ENCODE results near the gene CCL25. TPM values are rescaled to one million over a fixed set of nuclear protein-coding genes. Genes with fewer than 3 reads are reported as not detected.

The CCL25 gene
- 100 to 1,000 TPM; 156 to 831 (median 414) TPM for polyA plus RNA-seq
- long read RNA-seq, donor 1 = 0 reads
- long read RNA-seq, donor 2, transcript CCL25-201 (6 exons, 953 nt) = major isoform, 35 of 130 reads
- long read RNA-seq, donor 2, partial matches to known transcripts = 88 of 130 reads
- long read RNA-seq, donor 2, other reads (novel, unspliced or antisense) = 5 of 130 reads
- long read RNA-seq, donor 3, transcript CCL25-201 (6 exons, 953 nt) = major isoform, 98 of 466 reads
- long read RNA-seq, donor 3, transcript CCL25-203 (5 exons, 924 nt) = minor isoform, 5 of 466 reads
- long read RNA-seq, donor 3, partial matches to known transcripts = 356 of 466 reads
- long read RNA-seq, donor 3, other reads (novel, unspliced or antisense) = 5 of 466 reads
- long read RNA-seq, donor 4 = 0 reads
- long read RNA-seq, donor 5, transcript CCL25-201 (6 exons, 953 nt) = major isoform, 19 of 86 reads
- long read RNA-seq, donor 5, partial matches to known transcripts = 44 of 86 reads
- long read RNA-seq, donor 5, other reads (novel, unspliced or antisense) = 22 of 86 reads
- long read RNA-seq, donor 6, transcript CCL25-203 (5 exons, 924 nt) = minor isoform, 7 of 614 reads
- long read RNA-seq, donor 6, transcript CCL25-201 (6 exons, 953 nt) = major isoform, 232 of 614 reads
- long read RNA-seq, donor 6, partial matches to known transcripts = 352 of 614 reads
- long read RNA-seq, donor 6, other reads (novel, unspliced or antisense) = 23 of 614 reads
- long read RNA-seq, donor 7 = 0 reads
- long read RNA-seq, donor 8 = 0 reads
- long read RNA-seq, donor 9, transcript CCL25-201 (6 exons, 953 nt) = major isoform, 46 of 162 reads
- long read RNA-seq, donor 9, partial matches to known transcripts = 112 of 162 reads
- long read RNA-seq, donor 9, other reads (novel, unspliced or antisense) = 0 of 162 reads
- long read RNA-seq, donor 10, transcript CCL25-201 (6 exons, 953 nt) = major isoform, 15 of 34 reads
- long read RNA-seq, donor 10, partial matches to known transcripts = 0 of 34 reads
- long read RNA-seq, donor 10, other reads (novel, unspliced or antisense) = 18 of 34 reads

GRCh38 chr19:8052464-8052859, at the start of gene CCL25:
CCL25 (plus strand) TSS chr19:8052760; CDS start chr19:8053050, 290 bp downstream.
- Histone ChIP-seq H3K4me1 (ENCODE audit: control insufficient read depth in 3 of 3, insufficient read depth in 2 of 3, low read depth in 1 of 3, low read length in 2 of 3) (peaks cover 0 to 15% (median 0%) of the 10 kb centered on the region in 3 donors), H3K27ac (ENCODE audit: low read depth in 1 of 3, low read length in 2 of 3) (peak within 1 kb of the TSS; percentile 88 to 97 (median 96)), H3K27me3 (ENCODE audit: control insufficient read depth in 3 of 3, insufficient read depth in 3 of 3, low read length in 3 of 3) (no peaks in the 10 kb centered on the region), H3K4me3 (ENCODE audit: low read depth in 1 of 3, low read length in 3 of 3) (peak within 1 kb of the TSS in 2 of 3 donors; percentile 49 to 70), H3K9me3 (ENCODE audit: control insufficient read depth in 2 of 2, insufficient read depth in 1 of 2, low read depth in 1 of 2, low read length in 1 of 2) (no peaks in the 10 kb centered on the region), H3K36me3 (ENCODE audit: control insufficient read depth in 3 of 3, insufficient read depth in 2 of 3, low read depth in 1 of 3, low read length in 3 of 3) (peaks cover 0 to 30% (median 0%) of the 10 kb centered on the region in 3 donors)
- no peak for FAIRE-seq
- 14 to 41% (median 24%) methylated on average over 6 to 7 of the region's 7 CpGs for WGBS, 3 donors
- DNase-seq = peak in 1 of 2 donors; percentile 65

- Histone ChIP-seq H3K4me3 (ENCODE audit: low read depth in 1 of 3, low read length in 3 of 3) (peak overlapping the region in 2 of 3 donors; percentile 49 to 98), H3K36me3 (ENCODE audit: control insufficient read depth in 3 of 3, insufficient read depth in 2 of 3, low read depth in 1 of 3, low read length in 3 of 3) (peaks cover 0 to 38% (median 0%) of the 10 kb centered on the region in 3 donors), H3K27ac (ENCODE audit: low read depth in 1 of 3, low read length in 2 of 3) (no peak overlapping the region), H3K9me3 (ENCODE audit: control insufficient read depth in 2 of 2, insufficient read depth in 1 of 2, low read depth in 1 of 2, low read length in 1 of 2) (no peaks in the 10 kb centered on the region), H3K4me1 (ENCODE audit: control insufficient read depth in 3 of 3, insufficient read depth in 2 of 3, low read depth in 1 of 3, low read length in 2 of 3) (peaks cover 4 to 13% (median 8%) of the 10 kb centered on the region in 3 donors), H3K27me3 (ENCODE audit: control insufficient read depth in 3 of 3, insufficient read depth in 3 of 3, low read length in 3 of 3) (no peaks in the 10 kb centered on the region)
- WGBS, 3 donors = 41 to 52% (median 46%) methylated on average over 6 of the region's 6 CpGs
- no peak for DNase-seq
- no peak for FAIRE-seq
Measured at GRCh38 chr19:8004001-8004400, 48.6 kb upstream of the CCL25 start.

- H3K36me3 ChIP-seq (ENCODE audit: control insufficient read depth in 3 of 3, insufficient read depth in 2 of 3, low read depth in 1 of 3, low read length in 3 of 3) = peaks cover 0 to 33% (median 2%) of the 10 kb centered on the region in 3 donors
- no peaks in the 10 kb centered on the region for H3K9me3 ChIP-seq (ENCODE audit: control insufficient read depth in 2 of 2, insufficient read depth in 1 of 2, low read depth in 1 of 2, low read length in 1 of 2)
- H3K27me3 ChIP-seq (ENCODE audit: control insufficient read depth in 3 of 3, insufficient read depth in 3 of 3, low read length in 3 of 3) = no peaks in the 10 kb centered on the region
- DNase-seq (peak in 1 of 2 donors; percentile 54), FAIRE-seq (no peak)
- peaks cover 4 to 13% (median 8%) of the 10 kb centered on the region in 3 donors for H3K4me1 ChIP-seq (ENCODE audit: control insufficient read depth in 3 of 3, insufficient read depth in 2 of 3, low read depth in 1 of 3, low read length in 2 of 3)
- H3K27ac ChIP-seq (ENCODE audit: low read depth in 1 of 3, low read length in 2 of 3) = peak overlapping the region; percentile 6 to 51 (median 41)
- WGBS, 3 donors = 0 to 1% (median 0%) methylated on average over 19 to 74 of the region's 74 CpGs
- peak overlapping the region; percentile 49 to 98 (median 90) for H3K4me3 ChIP-seq (ENCODE audit: low read depth in 1 of 3, low read length in 3 of 3)
Measured at GRCh38 chr19:8004723-8005513, 47.6 kb upstream of the CCL25 start.

GRCh38 chr19:8005534-8006256, 46.9 kb upstream of the CCL25 start, which contains the start of gene ELAVL1:
ELAVL1 (minus strand) TSS chr19:8005641; CDS start chr19:7991815, 13,826 bp downstream.
- H3K4me3 ChIP-seq (ENCODE audit: low read depth in 1 of 3, low read length in 3 of 3) = peak within 1 kb of the TSS; percentile 90 to 98 (median 92)
- peak; percentile 87 to 96 for DNase-seq
- no peaks in the 10 kb centered on the region for H3K27me3 ChIP-seq (ENCODE audit: control insufficient read depth in 3 of 3, insufficient read depth in 3 of 3, low read length in 3 of 3)
- H3K9me3 ChIP-seq (ENCODE audit: control insufficient read depth in 2 of 2, insufficient read depth in 1 of 2, low read depth in 1 of 2, low read length in 1 of 2) = no peaks in the 10 kb centered on the region
- peak within 1 kb of the TSS; percentile 65 to 82 (median 65) for H3K27ac ChIP-seq (ENCODE audit: low read depth in 1 of 3, low read length in 2 of 3)
- H3K36me3 ChIP-seq (ENCODE audit: control insufficient read depth in 3 of 3, insufficient read depth in 2 of 3, low read depth in 1 of 3, low read length in 3 of 3) = peaks cover 0 to 28% (median 2%) of the 10 kb centered on the region in 3 donors
- WGBS, 3 donors = 0 to 1% (median 1%) methylated on average over 44 to 98 of the region's 98 CpGs
- peaks cover 4 to 13% (median 8%) of the 10 kb centered on the region in 3 donors for H3K4me1 ChIP-seq (ENCODE audit: control insufficient read depth in 3 of 3, insufficient read depth in 2 of 3, low read depth in 1 of 3, low read length in 2 of 3)
- no peak for FAIRE-seq

- H3K27me3 ChIP-seq (ENCODE audit: control insufficient read depth in 3 of 3, insufficient read depth in 3 of 3, low read length in 3 of 3) = no peaks in the 10 kb centered on the region
- no peak for FAIRE-seq
- H3K36me3 ChIP-seq (ENCODE audit: control insufficient read depth in 3 of 3, insufficient read depth in 2 of 3, low read depth in 1 of 3, low read length in 3 of 3) = peaks cover 0 to 6% (median 0%) of the 10 kb centered on the region in 3 donors
- H3K27ac ChIP-seq (ENCODE audit: low read depth in 1 of 3, low read length in 2 of 3) = no peak overlapping the region
- no peak overlapping the region for H3K4me3 ChIP-seq (ENCODE audit: low read depth in 1 of 3, low read length in 3 of 3)
- H3K9me3 ChIP-seq (ENCODE audit: control insufficient read depth in 2 of 2, insufficient read depth in 1 of 2, low read depth in 1 of 2, low read length in 1 of 2) = peaks cover 0 to 8% of the 10 kb centered on the region in 2 donors
- 22 to 58% (median 45%) methylated on average over 14 of the region's 14 CpGs for WGBS, 3 donors
- peak; percentile 81 to 82 for DNase-seq
- peaks cover 0 to 2% (median 0%) of the 10 kb centered on the region in 3 donors for H3K4me1 ChIP-seq (ENCODE audit: control insufficient read depth in 3 of 3, insufficient read depth in 2 of 3, low read depth in 1 of 3, low read length in 2 of 3)
Measured at GRCh38 chr19:8017808-8018207, 34.8 kb upstream of the CCL25 start.

- peaks cover 0 to 3% (median 2%) of the 10 kb centered on the region in 3 donors for H3K4me1 ChIP-seq (ENCODE audit: control insufficient read depth in 3 of 3, insufficient read depth in 2 of 3, low read depth in 1 of 3, low read length in 2 of 3)
- no peak for FAIRE-seq
- H3K27me3 ChIP-seq (ENCODE audit: control insufficient read depth in 3 of 3, insufficient read depth in 3 of 3, low read length in 3 of 3) = no peaks in the 10 kb centered on the region
- peaks cover 0 to 6% (median 0%) of the 10 kb centered on the region in 3 donors for H3K36me3 ChIP-seq (ENCODE audit: control insufficient read depth in 3 of 3, insufficient read depth in 2 of 3, low read depth in 1 of 3, low read length in 3 of 3)
- H3K9me3 ChIP-seq (ENCODE audit: control insufficient read depth in 2 of 2, insufficient read depth in 1 of 2, low read depth in 1 of 2, low read length in 1 of 2) = peaks cover 0 to 8% of the 10 kb centered on the region in 2 donors
- H3K27ac ChIP-seq (ENCODE audit: low read depth in 1 of 3, low read length in 2 of 3) = no peak overlapping the region
- WGBS, 3 donors = 87 to 92% (median 88%) methylated on average over 9 of the region's 9 CpGs
- no peak for DNase-seq
- H3K4me3 ChIP-seq (ENCODE audit: low read depth in 1 of 3, low read length in 3 of 3) = no peak overlapping the region
Measured at GRCh38 chr19:8020681-8021080, 31.9 kb upstream of the CCL25 start.

- Histone ChIP-seq H3K27me3 (ENCODE audit: control insufficient read depth in 3 of 3, insufficient read depth in 3 of 3, low read length in 3 of 3) (no peaks in the 10 kb centered on the region), H3K4me3 (ENCODE audit: low read depth in 1 of 3, low read length in 3 of 3) (no peak overlapping the region), H3K9me3 (ENCODE audit: control insufficient read depth in 2 of 2, insufficient read depth in 1 of 2, low read depth in 1 of 2, low read length in 1 of 2) (peaks cover 0 to 8% of the 10 kb centered on the region in 2 donors), H3K4me1 (ENCODE audit: control insufficient read depth in 3 of 3, insufficient read depth in 2 of 3, low read depth in 1 of 3, low read length in 2 of 3) (peaks cover 0 to 3% (median 2%) of the 10 kb centered on the region in 3 donors), H3K36me3 (ENCODE audit: control insufficient read depth in 3 of 3, insufficient read depth in 2 of 3, low read depth in 1 of 3, low read length in 3 of 3) (peaks cover 0 to 6% (median 0%) of the 10 kb centered on the region in 3 donors), H3K27ac (ENCODE audit: low read depth in 1 of 3, low read length in 2 of 3) (no peak overlapping the region)
- WGBS, 3 donors = 66 to 76% (median 74%) methylated on average over 8 of the region's 8 CpGs
- DNase-seq (no peak), FAIRE-seq (no peak)
Measured at GRCh38 chr19:8021374-8021773, 31.2 kb upstream of the CCL25 start.
